Adipose tissue (tissue), 3 donors: ENCODE data around the gene COPS7A. TPM values are rescaled to one million over a fixed set of nuclear protein-coding genes. Genes with fewer than 3 reads are reported as not detected.

ENCODE experiments used
- H3K27ac ChIP-seq: one replicate; pipeline ENCODE4 v1.5.1; 2013; ENCODE audit warnings: low read depth, low read length
- WGBS, 3 donors: extraction: QIAGEN DNeasy Blood & Tissue Kit; methylation state at CpG; one replicate each; pipeline ENCODE4 v1.1.7; 2013; 5-methylcytosine and 5-hydroxymethylcytosine counted together
- polyA plus RNA-seq, 3 donors: library from polyadenylated mRNA; stranded (reverse); fragments of 200-250 nt; gene quantifications; one replicate each; pipeline ENCODE4 v1.2.3, GENCODE V29; 2013
- donor health status: healthy with polysubstance abuse.
- donor health status: Bipolar disorder and iron deficiency.
- donor health status: healthy.

The COPS7A gene, protein sequence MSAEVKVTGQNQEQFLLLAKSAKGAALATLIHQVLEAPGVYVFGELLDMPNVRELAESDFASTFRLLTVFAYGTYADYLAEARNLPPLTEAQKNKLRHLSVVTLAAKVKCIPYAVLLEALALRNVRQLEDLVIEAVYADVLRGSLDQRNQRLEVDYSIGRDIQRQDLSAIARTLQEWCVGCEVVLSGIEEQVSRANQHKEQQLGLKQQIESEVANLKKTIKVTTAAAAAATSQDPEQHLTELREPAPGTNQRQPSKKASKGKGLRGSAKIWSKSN
- polyA plus RNA-seq = 10 to 100 TPM; 33.5 to 71.9 (median 66.1) TPM

DNA sequence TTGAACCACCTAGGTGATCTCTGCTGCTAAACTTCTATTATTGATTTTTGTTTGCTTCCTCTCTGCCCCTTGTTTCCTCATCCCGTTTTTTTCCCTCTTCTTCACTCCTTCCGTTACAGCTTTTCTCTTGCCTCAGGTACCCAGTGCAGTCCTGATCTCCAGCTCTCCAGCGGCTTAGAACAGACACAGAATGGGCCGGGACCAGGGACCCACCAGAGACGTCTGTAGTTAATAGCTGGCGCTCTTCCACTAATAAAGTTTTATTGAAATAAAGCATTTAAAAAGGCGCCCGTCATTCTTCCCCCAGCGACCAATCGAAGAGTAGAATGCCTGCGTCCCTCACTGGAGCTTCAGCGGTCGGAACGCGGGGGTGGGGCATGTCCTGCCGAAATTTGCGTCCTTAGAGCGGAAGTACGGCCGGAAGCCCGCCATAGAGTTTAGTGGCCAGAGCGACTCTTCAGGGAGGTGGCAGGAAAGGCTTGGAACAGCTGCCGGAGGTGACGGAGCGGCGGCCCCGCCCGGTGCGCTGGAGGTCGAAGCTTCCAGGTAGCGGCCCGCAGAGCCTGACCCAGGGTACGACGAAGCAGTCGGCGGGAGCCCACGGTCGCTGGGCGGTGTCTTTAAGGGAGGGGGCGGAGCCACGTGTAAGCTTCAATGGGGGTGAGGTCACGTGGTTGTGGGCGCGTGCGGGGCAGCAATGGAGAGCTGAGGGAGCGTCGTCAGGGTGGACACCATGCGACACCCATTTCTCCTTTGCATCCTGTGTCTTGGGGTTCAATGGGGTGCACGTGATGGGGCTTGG, at the start of gene COPS7A:
Gene COPS7A, plus strand, starts transcription at position 440 of the 802 bp plus-strand sequence. CDS start 611 bp downstream, outside the sequence.
- peak within 1 kb of the TSS; percentile 45 for H3K27ac ChIP-seq
- 0 to 1% (median 0%) methylated on average over 49 of the region's 49 CpGs for WGBS, 3 donors

DNA sequence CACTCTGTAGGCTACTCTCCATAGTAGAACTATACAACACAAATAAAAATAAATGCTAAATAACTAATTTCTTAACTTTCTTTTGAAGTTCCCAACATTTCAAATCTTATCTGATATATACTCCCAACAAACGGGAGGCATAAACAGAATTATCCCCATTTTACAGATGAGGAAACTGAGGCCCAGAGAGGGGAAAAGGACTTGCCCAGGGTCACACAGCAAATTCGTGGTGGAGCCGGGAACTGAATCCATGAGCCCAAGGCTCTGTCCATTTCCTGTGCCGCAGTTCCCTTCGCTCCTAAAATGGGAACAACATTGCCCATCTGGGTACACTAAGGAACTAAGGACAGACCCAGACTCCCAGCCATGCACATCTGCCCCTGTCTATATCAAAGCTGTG, 46.9 kb upstream of the COPS7A start:
- H3K27ac ChIP-seq = no peak overlapping the region
- 90 to 96% (median 96%) methylated on average over 5 of the region's 5 CpGs for WGBS, 3 donors

DNA sequence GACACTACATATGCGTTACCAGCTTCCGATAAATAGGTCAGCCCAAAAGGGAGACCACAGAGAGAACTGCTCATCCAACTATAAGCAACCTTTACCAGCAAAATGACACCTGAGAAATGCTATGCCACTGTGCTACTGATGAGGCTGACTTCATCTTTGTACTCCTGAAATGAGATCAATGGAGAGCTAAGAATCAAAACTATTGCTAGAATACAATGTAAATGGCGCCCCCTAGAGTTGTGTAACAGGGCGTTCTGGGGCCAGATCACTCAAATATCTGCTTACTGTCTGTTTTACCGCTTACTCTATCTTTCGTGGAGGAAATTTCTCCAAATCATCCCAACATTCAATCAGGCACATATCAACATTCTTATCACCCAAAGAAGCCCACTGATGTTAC, 39.2 kb upstream of the COPS7A start:
- 58 to 61% (median 61%) methylated on average over 6 of the region's 6 CpGs for WGBS, 3 donors
- H3K27ac ChIP-seq = no peak overlapping the region

DNA sequence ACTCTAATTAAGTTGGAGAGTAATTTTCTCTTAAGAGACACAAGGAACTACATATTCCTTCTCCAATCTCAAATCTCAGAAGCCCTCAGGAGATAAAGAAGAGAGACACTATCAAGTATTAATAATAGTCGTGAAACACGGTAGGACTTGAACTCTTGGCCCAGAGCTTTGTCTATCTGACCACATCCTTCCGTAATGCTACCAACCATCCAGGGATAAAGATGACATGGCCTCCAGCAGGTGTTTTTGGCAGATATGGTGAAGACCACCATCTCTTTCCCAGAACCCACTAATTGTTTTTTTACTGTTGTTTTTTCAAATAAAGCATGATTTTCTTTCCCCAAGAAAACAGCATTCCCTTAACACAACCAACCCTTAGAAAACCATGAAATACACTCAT, 38.0 kb upstream of the COPS7A start:
- WGBS, 3 donors = 63 to 71% (median 66%) methylated on average over 3 of the region's 3 CpGs
- no peak overlapping the region for H3K27ac ChIP-seq

DNA sequence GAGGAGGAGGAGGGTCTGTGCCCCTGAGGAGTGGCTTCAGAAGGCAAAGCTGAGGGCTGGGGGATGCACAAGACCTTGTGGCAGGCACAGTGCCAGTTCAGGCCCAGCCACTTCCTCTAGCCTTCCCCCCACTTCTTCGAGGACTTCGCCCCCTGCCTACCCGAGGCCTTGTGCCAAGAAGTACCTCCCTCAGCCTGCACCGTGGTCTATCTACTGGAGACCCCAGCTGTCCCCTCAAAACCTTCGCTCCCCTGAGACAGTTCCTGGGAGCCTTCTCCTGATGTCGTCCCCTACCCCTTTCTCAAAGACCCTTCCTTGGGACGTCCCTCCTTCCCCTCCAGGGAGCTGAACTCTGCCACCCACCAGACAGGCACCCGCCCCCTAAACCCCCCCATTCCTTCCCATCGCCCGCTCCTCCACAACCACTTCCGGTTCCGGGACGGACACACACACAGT, 35.3 kb upstream of the COPS7A start:
- peak overlapping the region; percentile 84 for H3K27ac ChIP-seq
- WGBS, 3 donors = 0 to 1% (median 1%) methylated on average over 12 to 13 of the region's 13 CpGs

DNA sequence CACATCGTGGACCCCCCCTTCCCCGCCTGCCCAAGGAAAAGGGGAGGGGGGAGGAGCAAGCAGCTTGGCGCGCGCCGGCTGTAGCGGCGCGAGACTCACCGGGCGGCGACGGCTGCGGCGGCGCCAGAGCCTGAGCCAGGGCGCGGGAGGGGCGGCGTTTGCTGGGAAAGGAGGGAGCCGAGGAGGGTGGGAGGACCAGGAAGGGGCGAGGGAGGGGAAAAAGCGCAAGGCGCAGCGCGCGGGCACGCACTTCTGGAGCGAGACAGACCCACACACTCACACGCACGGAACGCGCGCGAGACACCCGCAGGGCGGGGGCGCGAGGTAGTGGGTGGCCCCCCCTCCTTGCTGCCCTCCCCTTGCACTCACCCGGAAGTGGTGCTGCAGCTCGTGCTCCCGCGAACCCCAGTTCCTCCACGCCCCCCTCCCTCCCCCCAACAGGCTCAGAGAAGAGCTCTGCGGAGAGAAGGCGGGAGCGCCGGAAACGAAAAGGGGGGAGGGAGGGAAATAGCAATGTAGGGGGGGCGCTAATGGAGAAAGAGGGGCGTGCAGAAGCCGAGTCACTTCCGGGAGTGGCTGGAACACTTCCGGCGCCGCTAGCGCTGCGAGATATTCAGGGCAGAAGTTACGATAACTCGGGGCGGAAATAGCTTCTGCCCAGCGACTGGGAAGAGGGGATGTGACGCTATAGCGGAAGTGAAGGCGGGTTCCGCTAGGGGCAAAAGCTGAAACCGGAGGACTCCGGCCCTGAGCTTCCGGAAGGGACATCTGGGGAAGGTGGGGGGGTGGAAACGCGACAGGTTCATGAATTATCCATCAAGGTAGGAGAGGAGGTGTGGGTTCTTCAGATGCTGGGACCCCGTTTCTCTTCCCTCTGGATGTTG, 34.6 kb upstream of the COPS7A start, which contains the start of gene ZNF384:
Gene ZNF384, minus strand, starts transcription at position 377 of the 884 bp plus-strand sequence. CDS start 9,855 bp downstream, outside the sequence.
- H3K27ac ChIP-seq = peak within 1 kb of the TSS; percentile 84
- WGBS, 3 donors = 0% methylated on average over 52 to 72 of the region's 72 CpGs

DNA sequence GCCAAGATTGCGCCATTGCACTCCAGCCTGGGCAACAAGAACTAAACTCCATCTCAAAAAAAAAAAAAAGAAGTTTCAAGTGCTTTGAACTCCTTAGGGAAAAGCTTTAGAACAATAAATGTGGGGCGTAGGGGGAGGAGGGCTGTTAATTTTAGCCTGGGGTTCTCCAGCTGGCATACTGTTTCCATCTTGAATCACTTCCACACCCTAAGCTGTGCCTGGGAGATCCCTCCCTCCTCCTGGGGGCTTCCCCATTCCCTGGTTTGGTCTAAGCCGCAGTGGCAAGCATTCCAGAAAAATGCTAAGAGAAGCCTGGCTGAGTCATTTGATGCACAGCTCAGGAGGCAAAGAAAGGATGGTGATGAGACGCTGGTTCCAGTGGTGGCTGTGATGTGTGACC, 32.4 kb upstream of the COPS7A start:
- WGBS, 3 donors = 76 to 89% (median 77%) methylated on average over 4 of the region's 4 CpGs
- no peak overlapping the region for H3K27ac ChIP-seq

DNA sequence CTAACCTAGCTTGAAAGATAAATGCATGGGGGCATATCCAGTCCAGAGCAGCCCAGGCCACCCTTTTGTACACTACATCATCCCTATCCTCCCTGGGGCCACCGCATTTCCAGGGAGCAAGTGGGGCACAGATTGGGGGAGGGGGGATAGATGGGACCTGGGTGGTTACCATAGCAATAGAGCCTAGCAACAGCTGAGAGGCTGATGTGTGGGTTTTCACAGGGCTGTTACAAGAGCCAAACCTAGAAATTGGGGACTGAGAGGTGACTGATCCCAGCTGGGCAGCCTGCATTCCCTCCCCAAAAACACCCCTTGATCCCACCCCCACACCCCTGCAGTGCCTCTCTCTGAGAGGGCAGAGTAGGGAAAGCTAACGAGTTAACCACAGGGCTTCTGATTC, 31.0 kb upstream of the COPS7A start:
- H3K27ac ChIP-seq = no peak overlapping the region
- WGBS, 3 donors = 57 to 72% (median 68%) methylated on average over 2 of the region's 2 CpGs

DNA sequence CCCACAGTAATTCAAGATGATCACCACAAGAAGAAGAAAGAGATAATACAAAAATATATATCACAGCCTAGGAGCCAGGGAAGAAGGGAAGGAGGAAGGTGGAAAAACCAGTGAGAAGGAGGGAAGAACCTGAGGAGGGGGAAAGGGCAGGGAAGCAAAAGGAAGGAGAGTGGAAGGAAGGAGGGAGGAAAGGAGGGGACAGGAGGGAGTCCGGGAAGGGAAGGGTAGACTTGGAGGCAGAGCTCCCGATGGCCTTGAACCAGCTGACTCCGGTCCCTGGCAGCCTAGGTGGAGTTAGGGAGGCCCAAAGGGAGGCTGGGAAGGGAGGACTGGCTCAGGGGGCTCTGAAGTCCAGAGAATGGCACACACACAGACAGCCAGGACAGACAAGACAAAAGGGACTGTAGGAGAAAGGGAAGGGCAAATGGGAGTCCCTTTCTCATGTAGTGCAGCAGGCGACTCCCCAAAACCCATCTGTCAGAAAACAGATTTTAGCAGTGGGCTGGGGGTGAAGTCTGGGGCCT, 30.0 kb upstream of the COPS7A start:
- no peak overlapping the region for H3K27ac ChIP-seq
- 64 to 79% (median 66%) methylated on average over 4 of the region's 4 CpGs for WGBS, 3 donors

DNA sequence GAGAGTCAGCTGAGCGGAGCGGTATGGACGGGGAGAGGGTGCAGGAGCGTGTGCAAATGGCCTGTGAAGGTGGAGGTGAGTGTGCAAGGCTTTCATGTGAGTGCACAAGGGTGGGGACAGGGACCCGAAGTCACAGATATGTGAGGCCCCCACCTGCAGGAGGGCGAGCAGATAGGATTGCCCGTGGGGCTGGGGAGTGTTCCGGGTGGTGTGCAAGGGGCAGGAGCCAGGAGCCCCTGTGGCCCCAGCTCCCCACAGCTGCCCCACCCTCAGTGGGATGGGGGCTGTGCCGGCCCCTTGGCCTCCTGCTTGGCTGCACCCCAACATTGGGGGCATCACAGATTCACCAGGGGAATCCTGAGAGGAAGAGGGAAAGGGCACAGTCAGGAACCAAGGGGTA, 29.1 kb upstream of the COPS7A start:
- H3K27ac ChIP-seq = no peak overlapping the region
- WGBS, 3 donors = 66 to 81% (median 80%) methylated on average over 9 of the region's 9 CpGs

DNA sequence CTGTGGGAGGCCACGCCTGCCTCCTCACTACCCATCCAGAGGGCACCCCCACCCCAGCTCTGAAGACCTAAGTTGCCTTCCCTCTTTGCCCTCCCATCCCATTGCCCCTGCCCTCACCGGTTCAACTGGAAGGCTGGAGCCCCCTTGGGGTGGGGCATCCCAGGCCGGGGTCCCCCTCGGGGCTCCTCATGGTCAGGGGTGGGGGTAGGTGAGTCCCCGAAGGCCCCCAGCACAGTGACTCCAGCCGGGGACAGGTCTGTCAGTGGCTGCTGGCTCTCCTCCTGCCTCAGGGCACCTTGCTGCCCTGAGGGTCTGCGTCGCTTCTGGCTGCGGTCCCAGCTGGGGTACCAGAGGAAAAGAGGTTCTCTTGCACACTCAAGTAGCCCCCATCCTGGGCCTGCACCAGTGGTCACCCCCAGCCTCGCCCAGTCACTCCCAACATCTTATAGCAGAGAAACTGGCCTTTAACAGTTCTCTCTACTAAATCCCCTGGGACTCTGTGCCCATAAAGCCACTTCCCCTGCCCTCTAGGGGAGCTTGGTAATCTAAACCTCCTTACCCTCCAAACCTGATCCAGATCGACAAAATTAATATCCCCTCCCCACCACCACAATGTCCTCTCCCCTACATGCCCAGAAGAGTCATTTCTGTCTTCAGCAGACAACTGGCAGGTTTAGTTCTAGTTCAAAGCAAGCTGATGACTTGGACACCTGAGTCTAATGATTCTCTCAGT, 28.4 kb upstream of the COPS7A start:
- 70 to 78% (median 76%) methylated on average over 9 to 11 of the region's 11 CpGs for WGBS, 3 donors
- no peak overlapping the region for H3K27ac ChIP-seq

DNA sequence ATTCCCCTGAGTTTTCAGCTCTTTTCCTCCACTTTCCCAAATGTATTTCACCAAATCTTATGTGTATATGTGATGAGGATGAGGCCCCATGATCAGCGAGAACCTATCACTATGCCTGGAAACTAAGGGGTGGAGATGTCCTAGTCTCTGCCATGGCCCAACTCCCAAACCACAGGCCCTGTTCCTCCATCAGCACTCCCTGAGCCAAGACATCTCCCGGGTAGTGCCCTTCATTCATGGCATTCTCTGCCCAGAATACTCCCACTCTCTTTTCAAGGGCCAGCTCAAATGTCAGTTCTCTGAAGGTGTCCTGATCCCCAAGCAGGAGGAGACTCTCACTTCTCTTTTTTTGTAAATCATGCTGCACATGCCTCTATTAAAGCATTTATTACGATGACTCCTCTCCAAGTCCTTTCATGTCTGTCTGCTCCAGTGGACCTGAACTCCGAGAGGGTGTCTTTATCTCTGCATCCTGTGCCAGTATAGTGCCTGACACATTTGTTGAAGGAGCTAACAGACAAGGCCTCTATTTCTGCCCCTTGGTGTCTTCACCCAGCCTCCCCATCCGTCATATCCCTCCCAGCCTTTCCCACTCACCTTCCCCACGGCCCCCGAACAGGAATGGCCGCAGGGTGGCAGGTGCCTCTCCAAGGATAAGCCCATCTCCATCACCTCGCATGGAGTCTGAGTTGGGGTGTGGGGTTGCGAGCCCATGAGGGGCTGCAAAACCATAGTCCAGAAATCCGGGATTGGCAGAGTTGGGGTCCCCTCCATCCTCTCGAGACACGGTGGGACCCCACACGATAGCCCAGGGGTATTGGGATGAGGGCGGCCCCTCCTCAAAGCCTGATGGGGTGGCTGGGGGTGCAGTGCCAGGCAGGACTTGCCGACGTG, 26.9 kb upstream of the COPS7A start:
- 79 to 83% (median 80%) methylated on average over 15 to 17 of the region's 17 CpGs for WGBS, 3 donors
- no peak overlapping the region for H3K27ac ChIP-seq

DNA sequence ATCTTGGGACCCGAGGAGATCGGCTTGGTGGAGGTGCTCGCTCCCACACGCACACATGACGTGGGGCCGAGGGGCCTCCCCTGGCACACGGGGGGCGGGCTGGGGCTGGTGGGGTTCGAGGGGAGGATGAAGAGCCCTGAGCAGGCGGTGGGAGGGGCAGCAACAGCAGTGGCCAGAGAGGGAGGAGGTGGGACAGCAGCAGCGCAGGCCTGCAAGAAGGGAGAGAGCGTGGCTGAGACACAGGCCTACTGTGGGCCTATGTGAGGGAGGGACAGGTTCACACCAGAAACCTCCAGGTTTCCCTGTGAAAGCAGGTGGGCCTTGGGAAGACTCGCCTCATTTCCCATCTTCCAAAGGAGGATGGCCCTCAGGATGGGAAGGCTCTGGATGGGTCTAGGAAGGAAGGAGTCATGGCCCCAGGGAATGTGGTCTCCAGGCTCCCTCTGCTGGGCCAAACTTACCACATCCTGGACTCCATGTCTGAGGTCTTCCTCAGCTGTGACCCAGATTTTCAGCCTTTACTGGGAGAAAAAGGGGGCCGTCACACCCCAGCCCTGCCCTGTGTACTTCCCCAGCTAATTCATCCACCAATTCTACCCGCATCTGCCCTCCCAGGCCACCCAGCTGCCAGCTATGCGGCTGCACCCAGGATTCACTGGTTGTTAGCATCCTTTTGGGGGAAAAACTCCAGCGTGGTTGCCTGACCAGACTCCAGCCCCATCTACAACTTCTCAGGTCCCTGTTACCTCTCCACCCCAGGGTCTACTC, 26.1 kb upstream of the COPS7A start:
- 72 to 75% (median 73%) methylated on average over 17 of the region's 17 CpGs for whole genome bisulfite sequencing, 3 donors
- no peak overlapping the region for H3K27ac ChIP-seq

DNA sequence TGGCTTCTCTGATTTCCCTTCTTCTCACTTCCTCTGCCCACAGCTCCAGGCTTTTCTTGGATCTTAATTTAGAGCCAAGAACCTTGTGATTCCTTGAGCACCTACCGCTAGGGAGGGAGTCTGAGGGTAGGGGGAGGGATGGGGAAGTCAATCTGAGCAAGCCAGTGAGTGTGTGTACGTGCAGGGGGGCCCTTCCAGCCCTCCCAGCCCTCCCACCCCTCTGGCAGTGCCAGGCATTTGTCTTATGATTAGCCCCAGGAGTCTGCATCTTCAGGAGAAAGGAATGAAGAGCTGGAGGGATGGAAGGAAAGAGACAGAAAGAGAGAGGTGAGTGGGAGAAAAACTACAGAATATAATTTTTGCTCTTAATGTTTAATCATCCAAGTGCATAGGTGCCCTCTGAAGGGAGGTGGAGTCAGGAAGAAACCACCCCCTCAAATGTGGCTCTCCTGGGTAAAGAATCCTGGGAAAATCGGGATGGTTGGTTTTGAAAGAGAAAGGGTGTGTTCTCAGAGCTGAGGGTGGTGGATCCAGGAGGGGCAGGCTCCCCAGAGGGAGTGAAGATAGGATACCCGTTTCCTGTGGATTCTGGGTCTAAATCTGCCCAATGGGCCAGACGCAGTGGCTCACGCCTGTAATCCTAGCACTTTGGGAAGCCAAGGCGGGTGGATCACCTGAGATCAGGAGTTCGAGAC, 25.3 kb upstream of the COPS7A start:
- 49 to 57% (median 55%) methylated on average over 8 of the region's 8 CpGs for WGBS, 3 donors
- no peak overlapping the region for H3K27ac ChIP-seq

DNA sequence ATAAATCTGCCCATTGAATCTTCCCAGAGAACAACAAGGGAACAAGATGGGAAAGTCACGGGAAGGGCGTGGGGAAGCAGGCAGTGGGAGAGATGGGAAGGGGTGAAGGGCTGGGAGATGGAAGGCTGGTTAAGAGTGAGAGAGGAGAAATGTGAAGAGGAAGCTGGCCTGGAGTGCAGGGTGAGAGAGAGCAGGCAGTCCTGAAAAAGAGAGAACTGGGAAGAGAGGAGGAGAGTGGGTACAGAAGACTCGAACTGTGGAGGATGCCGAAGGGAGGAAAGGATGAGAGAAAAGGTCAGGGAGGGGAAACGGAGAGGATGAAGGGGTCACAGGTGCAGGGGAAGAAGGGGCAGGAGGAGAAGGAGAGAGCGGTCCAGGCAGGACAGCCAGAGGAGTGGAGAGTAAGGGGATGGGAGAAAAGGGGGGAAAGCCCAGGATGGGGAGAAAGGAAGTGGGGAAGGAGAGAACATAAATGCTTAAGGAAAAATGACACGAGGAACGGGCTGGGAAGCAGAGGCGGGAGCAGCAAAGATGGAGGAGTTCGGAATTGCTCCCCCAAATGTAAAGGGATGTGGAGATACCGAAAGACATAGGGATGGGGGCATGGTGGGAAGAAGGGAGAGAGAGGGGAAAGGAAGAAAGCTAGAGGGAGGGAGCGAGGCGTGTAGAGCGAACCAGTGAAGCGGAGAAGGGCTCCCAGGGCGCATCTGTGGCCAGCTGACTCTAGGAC, 24.4 kb upstream of the COPS7A start:
- WGBS, 3 donors = 15 to 23% (median 22%) methylated on average over 11 to 16 of the region's 16 CpGs
- H3K27ac ChIP-seq = no peak overlapping the region
